Endothelial cell of umbilical vein (primary cell): Measurements from ENCODE around the gene TUB. TPM values are rescaled to one million over a fixed set of nuclear protein-coding genes. Genes with fewer than 3 reads are reported as not detected.

Experiments
- BruUV-seq: library from RNA; stranded (reverse); fragments of 400-500 nt; replicated peaks from 2 replicates; lab custom pipeline; 2021; lab: Mats Ljungman, UMichigan
- CTCF ChIA-PET: fragments of 300-600, 350-600 bp; sonication (Branson Sonifier 250); formaldehyde crosslinking; loops from one replicate; lab custom pipeline; 2021; ENCODE audit warnings: antibody characterized with exemption, inconsistent platforms; lab: Charles Lee
- POLR2A ChIA-PET: fragments of 300-600, 350-600 bp; sonication (Branson Sonifier 250); formaldehyde crosslinking; loops from one replicate; lab custom pipeline; 2021; ENCODE audit warnings: antibody characterized with exemption, inconsistent platforms; lab: Charles Lee
- DNase-seq: peaks from one replicate; pipeline ENCODE4 v3.0.0-alpha.2; 2011; ENCODE audit warnings: low read depth, low spot score
- FAIRE-seq: peaks from 2 replicates; lab custom pipeline; 2011; peaks lifted over from hg19 to GRCh38; lab: Jason Lieb, UNC
- H2AFZ ChIP-seq: 2 replicates; pipeline ENCODE4 v1.6.0; 2012; ENCODE audit warnings: low read depth, low read length, control low read depth, inconsistent platforms
- H3K27ac ChIP-seq: 2 replicates; pipeline ENCODE4 v1.5.1; 2011; ENCODE audit warnings: low read depth, mild to moderate bottlenecking, control low read depth, low read length, moderate library complexity; ENCODE audit not compliant: insufficient read depth
- H3K27me3 ChIP-seq, 2 experiments: 2 replicates each; pipeline versions ENCODE4 v1.6.0 to v1.6.1; 2011; ENCODE audit warnings: low read length in 2 of 2, mixed read lengths in 1 of 2; ENCODE audit not compliant: control insufficient read depth in 2 of 2, insufficient read depth in 2 of 2
- H3K36me3 ChIP-seq, 2 experiments: 2 replicates in 1 of 2; 3 replicates in 1 of 2; pipeline ENCODE4 v1.5.1; 2011; ENCODE audit warnings: low read length in 2 of 2, mild to moderate bottlenecking in 1 of 2, moderate library complexity in 1 of 2; ENCODE audit not compliant: control insufficient read depth in 2 of 2, insufficient read depth in 2 of 2; ENCODE audit errors: extremely low read depth in 1 of 2
- H3K4me1 ChIP-seq: 3 replicates; pipeline ENCODE4 v1.5.1; 2011; ENCODE audit warnings: mild to moderate bottlenecking, low read length; ENCODE audit not compliant: control insufficient read depth, insufficient read depth; ENCODE audit errors: extremely low read depth
- H3K4me2 ChIP-seq: 2 replicates; pipeline ENCODE4 v1.6.1; 2011; ENCODE audit warnings: low read length, control low read depth, mixed read lengths; ENCODE audit not compliant: insufficient read depth
- H3K4me3 ChIP-seq, 3 experiments: fragments of 200-600 bp in 1 of 3; sonication (generic), shearing (Covaris generic) in 1 of 3; replicated peaks in 1 of 3; 2 replicates each; pipeline ENCODE4 v1.5.1; 2011 to 2016; ENCODE audit warnings: control low read depth in 3 of 3, low read length in 3 of 3, mild to moderate bottlenecking in 2 of 3, inconsistent platforms in 1 of 3, low read depth in 1 of 3, moderate library complexity in 1 of 3; ENCODE audit not compliant: insufficient read depth in 1 of 3
- H3K79me2 ChIP-seq: 2 replicates; pipeline ENCODE4 v1.6.0; 2012; ENCODE audit warnings: low read length, inconsistent platforms; ENCODE audit not compliant: control insufficient read depth, insufficient read depth
- H3K9ac ChIP-seq: replicated peaks from 2 replicates; pipeline ENCODE3; 2011; ENCODE audit warnings: low read length, control low read depth; ENCODE audit not compliant: insufficient read depth; ENCODE audit errors: extremely low read depth
- H3K9me1 ChIP-seq: replicated peaks from 3 replicates; pipeline ENCODE4 v1.6.0; 2011; ENCODE audit warnings: mild to moderate bottlenecking, low read length; ENCODE audit not compliant: control insufficient read depth, insufficient read depth; ENCODE audit errors: extremely low read depth
- H3K9me3 ChIP-seq: replicated peaks from 2 replicates; pipeline ENCODE4 v1.5.1; 2012; ENCODE audit warnings: low read length, inconsistent platforms; ENCODE audit not compliant: control insufficient read depth, insufficient read depth
- H4K20me1 ChIP-seq: replicated peaks from 2 replicates; pipeline ENCODE3; 2011; ENCODE audit warnings: mild to moderate bottlenecking, low read length; ENCODE audit not compliant: control insufficient read depth, insufficient read depth; ENCODE audit errors: extremely low read depth
- CTCF ChIP-seq, 2 donors: IDR thresholded peaks; 1 replicate in 1 of 2; 2 replicates in 1 of 2; pipeline ENCODE4 v1.5.1; 2011; ENCODE audit warnings: low read length in 2 of 2, mild to moderate bottlenecking in 2 of 2, moderate library complexity in 2 of 2, control low read depth in 1 of 2, inconsistent platforms in 1 of 2, low read depth in 1 of 2; ENCODE audit not compliant: insufficient read depth in 1 of 2; ENCODE audit errors: extremely low read depth in 1 of 2
- EZH2 ChIP-seq: IDR thresholded peaks from 2 replicates; pipeline ENCODE4 v1.6.1; 2012; ENCODE audit warnings: borderline replicate concordance, low read depth, mild to moderate bottlenecking, moderate library complexity, low read length, inconsistent platforms; ENCODE audit not compliant: severe bottlenecking
- FOS ChIP-seq: IDR thresholded peaks from 2 replicates; pipeline ENCODE4 v1.6.1; 2011; ENCODE audit warnings: mild to moderate bottlenecking, low read length, moderate library complexity, borderline replicate concordance; ENCODE audit not compliant: insufficient read depth
- GATA2 ChIP-seq: IDR thresholded peaks from 2 replicates; pipeline ENCODE4 v1.7.0; 2011; ENCODE audit warnings: low read depth, mild to moderate bottlenecking, moderate library complexity, mixed read lengths, low read length; ENCODE audit not compliant: insufficient read length, insufficient read depth
- JUN ChIP-seq: IDR thresholded peaks from 2 replicates; pipeline ENCODE4 v1.6.1; 2011; ENCODE audit warnings: borderline replicate concordance, low read depth; ENCODE audit not compliant: insufficient read length, insufficient read depth
- MAX ChIP-seq: IDR thresholded peaks from 2 replicates; pipeline ENCODE4 v1.6.1; 2011; ENCODE audit not compliant: insufficient read depth, insufficient read length
- MYC ChIP-seq: IDR thresholded peaks from one replicate; pipeline ENCODE4 v1.6.1; 2011; ENCODE audit warnings: mild to moderate bottlenecking, low read depth, low read length
- POLR2A ChIP-seq: IDR thresholded peaks from 2 replicates; pipeline ENCODE4 v1.6.1; 2012; ENCODE audit warnings: low read depth, mild to moderate bottlenecking, control low read depth, low read length
- POLR2AphosphoS5 ChIP-seq: IDR thresholded peaks from 2 replicates; pipeline ENCODE4 v1.6.1; 2012; ENCODE audit warnings: low read depth, mild to moderate bottlenecking, control low read depth, low read length, moderate library complexity; ENCODE audit not compliant: insufficient read depth
- dilution Hi-C: fragments of 300-500 bp; cut with MboI; formaldehyde crosslinking; loops from one replicate; pipeline ENCODE4 v1.15.0; 2019; ENCODE audit warnings: low sequenced_read_pairs; ENCODE audit not compliant: extremely low pct_ligation_motif_present
- intact Hi-C: fragments of 100-400 bp; cut with micrococcal nuclease; formaldehyde crosslinking; loops from one replicate; pipeline ENCODE4 v1.10.0; 2022
- polyA plus RNA-seq, 4 experiments: library from polyadenylated mRNA; depleted of rRNA in 3 of 4; stranded (reverse) in 3 of 4; unstranded in 1 of 4; fragments of >200 nt; gene quantifications; 2 replicates each; pipeline versions ENCODE4 v1.2.1 to v1.2.3, GENCODE V29; 2011 to 2012; ENCODE audit warnings: missing spikeins in 1 of 4
- total RNA-seq: library from RNA; stranded (reverse); gene quantifications from 2 replicates; pipeline ENCODE4 v1.2.3, GENCODE V29; 2021

TUB gene
- total and polyA plus RNA-seq, 2 donors (not counting 3 experiments of a cell fraction or from before 2014, with no cell fraction given), result 2.3 to 3.9 TPM

- H3K9ac ChIP-seq, result no peak overlapping the region
Measured at GRCh38 chr11:8098879-8099278, 17.9 kb downstream of the TUB start.

More at GRCh38 chr11:8098879-8099278, 17.9 kb downstream of the TUB start:
- ChIA-PET POLR2A (interaction anchor here (1.1 kb wide), 1 partner anchor 93 kb away, joined by 7 read pairs; no protein-coding TSS in a partner anchor), CTCF (interaction anchor here (0.8 to 20.3 kb wide), 46 partner anchors 10 to 1287 kb away, joined by 3 to 822 read pairs (median 6); partner anchors contain the start of genes EIF3F, LMO1 and TUB)
- intact Hi-C loops, result loop anchor here (1.0 to 10.0 kb wide), 4 partner anchors 66 to 404 kb away; no protein-coding TSS in a partner anchor
- Histone ChIP-seq H3K27ac (no peak overlapping the region), H3K4me2 (no peak overlapping the region), H3K4me1 (no peaks in the 10 kb centered on the region), H3K27me3 (no peaks in the 10 kb centered on the region), H3K79me2 (no peaks in the 10 kb centered on the region), H3K9me3 (no peaks in the 10 kb centered on the region), H4K20me1 (no peaks in the 10 kb centered on the region), H3K4me3 (no peak overlapping the region), H2AFZ (no peak overlapping the region), H3K36me3 (no peaks in the 10 kb centered on the region), H3K9me1 (no peaks in the 10 kb centered on the region)
- no peak for FAIRE-seq
- dilution Hi-C loops, result no loop called here
- no TSS peak for BruUV-seq
- TF ChIP-seq MAX, result no peak
- TF ChIP-seq CTCF (IDR thresholded peaks at IDR 0.05; ENCODE audit: extremely low read depth in 1 of 2, insufficient read depth in 1 of 2, low read depth in 1 of 2, low read length in 2 of 2), result no peak
- no peak for TF ChIP-seq MYC
- no peak for TF ChIP-seq JUN
- no peak for TF ChIP-seq GATA2
- no peak for TF ChIP-seq POLR2A
- TF ChIP-seq FOS, result no peak
- TF ChIP-seq EZH2, result no peak
- no peak for TF ChIP-seq POLR2AphosphoS5
- DNase-seq, result no peak
